Neural progenitor cell (in vitro differentiated cells): ENCODE results near the gene SYNJ2.

Experiments used
- CTCF ChIP-seq: fragments of 200-600 bp; sonication (generic); IDR thresholded peaks from 2 replicates; pipeline ENCODE4 v1.5.1; 2017; ENCODE audit warnings: antibody characterized with exemption, mild to moderate bottlenecking
- EZH2 ChIP-seq: fragments of 200-600 bp; sonication (generic); IDR thresholded peaks from 2 replicates; pipeline ENCODE4 v1.6.1; 2017; ENCODE audit warnings: antibody characterized with exemption, mild to moderate bottlenecking, moderate library complexity
- EZH2phosphoT487 ChIP-seq: fragments of 200-600 bp; sonication (generic); IDR thresholded peaks from 2 replicates; pipeline ENCODE4 v1.6.1; 2017; ENCODE audit warnings: antibody characterized with exemption

GRCh38 chr6:158051968-158052367 is 70.3 kb downstream of the SYNJ2 start:
- TF ChIP-seq CTCF (no peak), EZH2phosphoT487 (no peak), EZH2 (no peak)
